AG04450 (cell line): ENCODE data around the gene GALNT9. TPM values are rescaled to one million over a fixed set of nuclear protein-coding genes. Genes with fewer than 3 reads are reported as not detected.
"Not testable (repeated sequence)": the region's sequence is repeated elsewhere in the genome, so short reads cannot be mapped to it uniquely, and the experiment has no call there.

ENCODE experiments used
- CTCF ChIA-PET: fragments of 300-600, 350-600 bp; formaldehyde crosslinking; extraction: SDS; loops from one replicate; lab custom pipeline; 2022; ENCODE audit warnings: antibody characterized with exemption, inconsistent platforms; lab: Charles Lee
- POLR2A ChIA-PET: fragments of 350-600 bp; formaldehyde crosslinking; extraction: SDS; loops from one replicate; lab custom pipeline; 2021; ENCODE audit warnings: antibody characterized with exemption, inconsistent platforms; lab: Yijun Ruan, JAX
- DNase-seq: peaks from one replicate; pipeline ENCODE4 v3.0.0-alpha.2; 2011; ENCODE audit warnings: low read depth, low spot score
- H3K27ac ChIP-seq: one replicate; pipeline ENCODE4 v1.5.1; 2012; ENCODE audit warnings: low read depth, low read length, control low read depth
- H3K27me3 ChIP-seq: one replicate; pipeline ENCODE4 v1.6.0; 2012; ENCODE audit warnings: low read length; ENCODE audit not compliant: control insufficient read depth, insufficient read depth
- H3K4me3 ChIP-seq: 2 replicates; pipeline ENCODE4 v1.5.1; 2011; ENCODE audit warnings: mild to moderate bottlenecking, low read depth, low read length, control low read depth
- H3K9me3 ChIP-seq: 2 replicates; pipeline ENCODE4 v1.5.1; 2012; ENCODE audit warnings: low read length; ENCODE audit not compliant: control insufficient read depth, insufficient read depth
- polyA plus RNA-seq: library from polyadenylated mRNA; depleted of rRNA; stranded (reverse); fragments of >200 nt; gene quantifications from 2 replicates; pipeline ENCODE4 v1.2.3, GENCODE V29; 2011
- TF ChIP-seq, protein P1 (sequence below): IDR thresholded peaks from 2 replicates; pipeline ENCODE4 v1.5.1; 2011; ENCODE audit warnings: low read depth, low read length, control low read depth, inconsistent platforms

The GALNT9 gene
- polyA plus RNA-seq, 1 experiment: not detected

DNA sequence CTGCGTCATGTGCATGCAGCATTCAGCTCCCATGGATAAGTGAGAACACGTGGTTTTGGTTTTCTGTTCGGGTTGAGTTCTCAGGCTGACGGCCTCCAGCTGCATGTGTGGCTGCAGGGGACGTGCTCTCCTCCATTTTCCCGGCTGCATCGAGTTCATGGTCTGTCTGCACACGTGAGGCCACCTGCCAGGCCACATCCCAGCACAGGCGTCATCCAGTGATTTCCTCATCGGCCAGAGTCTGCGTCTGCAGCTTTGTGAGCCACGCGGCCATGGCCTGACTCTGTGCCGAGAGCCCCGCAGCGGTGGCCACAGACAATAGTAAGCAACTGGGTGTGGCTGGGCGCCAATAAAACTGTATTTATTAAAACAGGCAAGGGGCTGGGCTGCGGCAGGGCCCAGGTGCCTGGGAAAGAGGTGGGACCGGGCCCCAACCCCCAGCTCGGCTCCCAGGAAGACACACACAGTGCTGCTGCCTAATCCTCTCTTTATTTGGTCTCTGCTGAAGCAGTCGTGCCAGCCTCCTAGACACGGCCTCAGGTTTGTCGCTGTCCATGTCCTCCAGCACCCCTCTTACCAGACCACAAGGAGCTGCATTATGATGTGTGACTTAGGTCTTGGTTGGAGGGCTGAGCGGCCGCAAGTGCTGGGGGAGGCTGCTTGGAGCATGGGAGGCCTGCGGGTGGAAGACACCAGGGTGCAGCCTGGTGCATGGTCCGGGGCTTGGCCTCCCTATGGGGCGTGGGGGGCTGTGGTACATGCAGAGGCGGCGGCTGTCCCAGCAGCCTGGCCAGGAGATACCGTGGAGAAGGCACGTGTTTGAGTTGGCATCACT lies 133.1 kb downstream of the GALNT9 start:
- H3K27ac ChIP-seq: no peak overlapping the region
- no peak for DNase-seq
- H3K4me3 ChIP-seq: no peak overlapping the region
- H3K9me3 ChIP-seq: peaks cover 34% of the 10 kb centered on the region
- POLR2A ChIA-PET: no interaction called here
- H3K27me3 ChIP-seq: no peaks in the 10 kb centered on the region
- TF ChIP-seq, protein P1, sequence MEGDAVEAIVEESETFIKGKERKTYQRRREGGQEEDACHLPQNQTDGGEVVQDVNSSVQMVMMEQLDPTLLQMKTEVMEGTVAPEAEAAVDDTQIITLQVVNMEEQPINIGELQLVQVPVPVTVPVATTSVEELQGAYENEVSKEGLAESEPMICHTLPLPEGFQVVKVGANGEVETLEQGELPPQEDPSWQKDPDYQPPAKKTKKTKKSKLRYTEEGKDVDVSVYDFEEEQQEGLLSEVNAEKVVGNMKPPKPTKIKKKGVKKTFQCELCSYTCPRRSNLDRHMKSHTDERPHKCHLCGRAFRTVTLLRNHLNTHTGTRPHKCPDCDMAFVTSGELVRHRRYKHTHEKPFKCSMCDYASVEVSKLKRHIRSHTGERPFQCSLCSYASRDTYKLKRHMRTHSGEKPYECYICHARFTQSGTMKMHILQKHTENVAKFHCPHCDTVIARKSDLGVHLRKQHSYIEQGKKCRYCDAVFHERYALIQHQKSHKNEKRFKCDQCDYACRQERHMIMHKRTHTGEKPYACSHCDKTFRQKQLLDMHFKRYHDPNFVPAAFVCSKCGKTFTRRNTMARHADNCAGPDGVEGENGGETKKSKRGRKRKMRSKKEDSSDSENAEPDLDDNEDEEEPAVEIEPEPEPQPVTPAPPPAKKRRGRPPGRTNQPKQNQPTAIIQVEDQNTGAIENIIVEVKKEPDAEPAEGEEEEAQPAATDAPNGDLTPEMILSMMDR: no peak
- CTCF ChIA-PET: no interaction called here

DNA sequence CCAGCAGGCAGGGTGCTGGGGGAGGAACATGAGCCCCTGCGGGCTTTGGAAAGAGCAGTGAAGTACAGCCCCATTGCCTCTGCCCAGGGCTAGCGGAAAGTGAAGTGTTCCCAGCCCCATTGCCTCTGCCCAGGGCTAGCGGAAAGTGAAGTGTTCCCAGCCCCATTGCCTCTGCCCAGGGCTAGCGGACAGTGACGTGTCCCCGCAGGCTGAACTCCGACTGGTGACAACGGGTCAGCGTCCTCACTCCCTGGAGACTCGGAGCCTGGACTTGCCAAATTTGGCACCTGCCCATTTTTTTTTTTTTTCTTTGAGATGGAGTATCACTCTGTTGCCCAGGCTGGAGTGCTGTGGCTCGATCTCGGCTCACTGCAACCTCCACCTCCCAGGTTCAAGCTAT lies 134.1 kb downstream of the GALNT9 start:
- POLR2A ChIA-PET, CTCF ChIA-PET, DNase-seq: not testable (repeated sequence)

DNA sequence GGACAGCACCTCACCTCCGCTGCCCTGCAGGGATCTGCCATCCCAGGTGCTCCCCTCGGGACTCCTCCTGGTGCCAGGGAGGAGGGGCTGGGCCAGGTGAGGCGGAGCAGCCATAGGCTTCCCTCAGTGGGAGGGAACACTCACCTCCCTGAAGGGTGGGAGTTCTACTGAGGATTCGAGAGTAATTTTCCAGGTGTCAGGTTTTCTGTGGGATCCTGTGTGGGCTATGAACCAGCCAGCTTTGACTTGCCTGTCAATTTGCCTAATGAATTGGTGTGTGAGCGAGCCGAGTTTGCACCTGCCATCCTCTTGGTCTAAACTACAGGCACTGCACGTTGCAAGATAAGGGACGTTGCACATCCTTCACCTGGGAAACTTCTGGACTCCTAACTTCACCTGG lies 134.8 kb downstream of the GALNT9 start:
- TF ChIP-seq, protein P1: no peak
- Histone ChIP-seq H3K4me3 (no peak overlapping the region), H3K9me3 (peaks cover 34% of the 10 kb centered on the region), H3K27me3 (peaks cover 2% of the 10 kb centered on the region), H3K27ac (no peak overlapping the region)
- CTCF ChIA-PET: no interaction called here
- no peak for DNase-seq
- POLR2A ChIA-PET: no interaction called here

More for the DNA sequence above, 134.1 kb downstream of the GALNT9 start:
- H3K9me3 ChIP-seq: peaks cover 34% of the 10 kb centered on the region
- H3K27me3 ChIP-seq, H3K4me3 ChIP-seq, H3K27ac ChIP-seq: not testable (repeated sequence)

DNA sequence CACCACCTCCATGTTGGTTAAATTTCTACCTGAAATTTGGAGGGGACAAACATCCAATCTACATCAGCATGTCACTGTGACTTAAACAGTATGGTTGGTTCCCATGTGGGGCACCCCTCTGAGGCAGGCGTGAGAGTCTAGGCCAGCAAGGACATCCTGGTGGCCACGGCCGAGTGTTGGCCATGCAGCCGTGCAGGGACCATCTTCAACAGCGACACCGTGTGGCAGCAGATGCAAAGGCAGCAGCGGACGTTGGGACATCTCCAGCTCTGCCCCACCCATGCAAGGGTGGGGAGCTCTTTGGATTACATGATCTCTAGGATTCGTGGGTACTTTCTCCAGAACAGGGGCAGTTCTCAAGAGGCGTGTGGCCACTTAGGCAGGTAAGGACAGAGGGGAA lies 135.3 kb downstream of the GALNT9 start:
- no peak for DNase-seq
- TF ChIP-seq, protein P1: peak; percentile 14; the same call in 1 of the 2 replicates
- ChIA-PET CTCF (no interaction called here), POLR2A (no interaction called here)
- Histone ChIP-seq H3K4me3 (no peak overlapping the region), H3K9me3 (peaks cover 34% of the 10 kb centered on the region), H3K27ac (no peak overlapping the region), H3K27me3 (peaks cover 2% of the 10 kb centered on the region)

DNA sequence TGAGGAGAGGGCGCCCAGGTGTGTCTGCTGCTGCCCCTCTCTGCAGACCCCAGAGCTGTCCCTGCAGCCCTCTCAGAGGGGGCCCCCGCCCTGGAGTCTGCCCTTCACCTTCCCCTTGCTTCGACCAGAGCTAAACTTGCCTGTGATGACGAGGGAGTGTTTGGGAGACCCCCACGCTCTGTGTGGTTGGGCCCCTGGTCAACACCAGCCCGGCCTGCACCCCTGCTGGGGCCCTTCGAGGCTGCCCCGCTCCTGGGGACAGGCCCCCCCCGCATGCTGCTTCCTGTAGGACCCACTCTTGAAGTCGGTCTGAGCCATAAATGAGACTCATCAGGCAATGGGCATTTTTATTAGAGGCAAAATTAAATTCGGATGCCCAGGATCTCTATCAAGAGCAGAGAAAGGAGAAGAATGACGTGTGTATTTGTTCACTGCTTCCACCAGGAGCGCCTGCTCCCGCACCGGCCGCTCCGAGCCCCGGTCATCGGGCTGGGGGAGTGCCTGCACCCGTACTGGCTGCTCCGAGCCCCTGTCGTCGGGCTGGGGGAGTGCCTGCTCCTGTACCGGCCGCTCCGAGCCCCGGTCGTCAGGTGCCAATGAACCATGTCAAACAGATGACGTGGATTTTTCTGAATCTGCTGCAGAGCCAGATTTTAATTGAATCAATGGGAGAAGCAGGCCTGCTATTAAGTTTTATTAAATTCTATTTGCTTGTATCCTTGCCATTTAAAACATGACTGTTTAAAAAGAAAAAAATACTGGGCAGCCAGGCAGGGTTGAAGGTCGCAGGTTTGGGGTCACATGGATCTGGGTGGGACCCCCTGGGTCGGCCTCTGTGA lies 137.5 kb downstream of the GALNT9 start:
- peaks cover 10% of the 10 kb centered on the region for H3K27me3 ChIP-seq
- TF ChIP-seq, protein P1: no peak
- no peak for DNase-seq
- H3K27ac ChIP-seq: no peak overlapping the region
- POLR2A ChIA-PET: no interaction called here
- CTCF ChIA-PET: no interaction called here
- H3K9me3 ChIP-seq: peaks cover 34% of the 10 kb centered on the region
- H3K4me3 ChIP-seq: no peak overlapping the region
